CD4-positive, CD25-positive, alpha-beta regulatory T cell (primary cell): ENCODE measurements around the gene TP73. TPM values are rescaled to one million over a fixed set of nuclear protein-coding genes. Genes with fewer than 3 reads are reported as not detected.

ENCODE experiments used
- ATAC-seq, 2 donors: fragments of 150-1000 bp; cut with Tn5 transposase; one replicate each; pipeline ENCODE4 v1.10.0; 2021; ENCODE audit warnings: low read depth in 2 of 2, moderate number of reproducible peaks in 2 of 2, moderate library complexity in 1 of 2
- DNase-seq, 3 donors: peaks; one replicate each; pipeline versions ENCODE4 v3.0.0 to v3.0.0-alpha.2; 2012 to 2022; ENCODE audit warnings: mixed read lengths in 1 of 3
- H3K27ac ChIP-seq: one replicate; pipeline ENCODE4 v1.7.0; 2013; ENCODE audit warnings: mild to moderate bottlenecking, low read length; ENCODE audit not compliant: insufficient read depth, poor library complexity, severe bottlenecking
- H3K27me3 ChIP-seq: one replicate; pipeline ENCODE4 v1.7.0; 2013; ENCODE audit warnings: low read length; ENCODE audit not compliant: control insufficient read depth, insufficient read depth
- H3K36me3 ChIP-seq: one replicate; pipeline ENCODE4 v1.7.0; 2013; ENCODE audit warnings: mild to moderate bottlenecking, low read length, moderate library complexity; ENCODE audit not compliant: control insufficient read depth, insufficient read depth
- H3K4me1 ChIP-seq: 2 replicates; pipeline ENCODE4 v1.7.0; 2013; ENCODE audit warnings: mild to moderate bottlenecking, low read length; ENCODE audit not compliant: insufficient read depth, control insufficient read depth, poor library complexity, severe bottlenecking
- H3K4me3 ChIP-seq: one replicate; pipeline ENCODE4 v1.7.0; 2013; ENCODE audit warnings: low read depth, mild to moderate bottlenecking, low read length, moderate library complexity
- H3K9me3 ChIP-seq, 2 experiments: 1 replicate in 1 of 2; 2 replicates in 1 of 2; pipeline ENCODE4 v1.7.0; 2013; ENCODE audit warnings: low read length in 2 of 2, mild to moderate bottlenecking in 1 of 2, moderate library complexity in 1 of 2; ENCODE audit not compliant: control insufficient read depth in 2 of 2
- H3K27ac Mint-ChIP-seq, 3 donors: one replicate each; pipeline ENCODE4 v1.8.0; 2020 to 2022; ENCODE audit warnings: mild to moderate bottlenecking in 3 of 3, mixed read lengths in 3 of 3, moderate library complexity in 2 of 3
- H3K27me3 Mint-ChIP-seq: one replicate; pipeline ENCODE4 v1.8.0; 2022; ENCODE audit warnings: mild to moderate bottlenecking, mixed read lengths
- H3K36me3 Mint-ChIP-seq: one replicate; pipeline ENCODE4 v1.8.0; 2020; ENCODE audit warnings: mixed read lengths
- H3K4me1 Mint-ChIP-seq, 4 donors: one replicate each; pipeline ENCODE4 v1.8.0; 2020 to 2022; ENCODE audit warnings: mixed read lengths in 4 of 4, mild to moderate bottlenecking in 1 of 4
- H3K4me3 Mint-ChIP-seq, 4 donors: one replicate each; pipeline ENCODE4 v1.8.0; 2020 to 2022; ENCODE audit warnings: mild to moderate bottlenecking in 4 of 4, mixed read lengths in 4 of 4, moderate library complexity in 3 of 4
- H3K9me3 Mint-ChIP-seq, 7 donors: one replicate each; pipeline ENCODE4 v1.8.0; 2020 to 2022; ENCODE audit warnings: mixed read lengths in 7 of 7, mild to moderate bottlenecking in 3 of 7, moderate library complexity in 2 of 7
- polyA plus RNA-seq, 4 donors: library from polyadenylated mRNA; unstranded; fragments of 300-500 nt; fragmentation: Illumina TruSeq; gene quantifications; one replicate each; pipeline ENCODE4 v1.2.3, GENCODE V29; 2021
- total RNA-seq: library from RNA; stranded (reverse); gene quantifications from one replicate; pipeline ENCODE4 v1.2.3, GENCODE V29; 2022

The TP73 gene
- total and polyA plus RNA-seq, 5 donors from 2014 or later: 0.08 to 0.12 TPM; not detected in 3

- no peak overlapping the region for H3K4me3 Mint-ChIP-seq
- Histone ChIP-seq H3K27ac (no peak overlapping the region), H3K9me3 (no peaks in the 10 kb centered on the region), H3K27me3 (no peaks in the 10 kb centered on the region), H3K36me3 (peaks cover 21% of the 10 kb centered on the region), H3K4me1 (peaks cover 7% of the 10 kb centered on the region), H3K4me3 (no peak overlapping the region)
- ATAC-seq (no peak), DNase-seq (no peak)
- H3K36me3 Mint-ChIP-seq: peaks cover 27% of the 10 kb centered on the region
- H3K27ac Mint-ChIP-seq: no peak overlapping the region
- H3K27me3 Mint-ChIP-seq: no peaks in the 10 kb centered on the region
- H3K9me3 Mint-ChIP-seq: no peaks in the 10 kb centered on the region
- H3K4me1 Mint-ChIP-seq: peaks cover 0 to 9% (median 0%) of the 10 kb centered on the region in 4 donors
Observed at GRCh38 chr1:3777647-3778589, 125.6 kb downstream of the TP73 start.

- H3K36me3 ChIP-seq: peaks cover 26% of the 10 kb centered on the region
- ATAC-seq (no peak), DNase-seq (no peak)
- H3K27me3 ChIP-seq: no peaks in the 10 kb centered on the region
- Mint-ChIP-seq H3K9me3 (no peaks in the 10 kb centered on the region), H3K4me3 (no peak overlapping the region), H3K36me3 (peaks cover 27% of the 10 kb centered on the region), H3K27me3 (no peaks in the 10 kb centered on the region), H3K27ac (no peak overlapping the region), H3K4me1 (peaks cover 0 to 5% (median 0%) of the 10 kb centered on the region in 4 donors)
- H3K4me1 ChIP-seq: peaks cover 3% of the 10 kb centered on the region
- no peak overlapping the region for H3K4me3 ChIP-seq
- H3K9me3 ChIP-seq: no peaks in the 10 kb centered on the region
- H3K27ac ChIP-seq: no peak overlapping the region
Observed at GRCh38 chr1:3778590-3779264, 126.4 kb downstream of the TP73 start.

GRCh38 chr1:3779265-3779911 is 127.1 kb downstream of the TP73 start:
- no peak for DNase-seq
- Mint-ChIP-seq H3K27ac (no peak overlapping the region), H3K36me3 (peaks cover 33% of the 10 kb centered on the region)

GRCh38 chr1:3779912-3780416 is 127.6 kb downstream of the TP73 start:
- Histone ChIP-seq H3K27ac (no peak overlapping the region), H3K9me3 (no peaks in the 10 kb centered on the region), H3K4me1 (peaks cover 3% of the 10 kb centered on the region), H3K36me3 (peaks cover 36% of the 10 kb centered on the region), H3K4me3 (no peak overlapping the region), H3K27me3 (no peaks in the 10 kb centered on the region)
- peaks cover 0 to 5% (median 0%) of the 10 kb centered on the region in 4 donors for H3K4me1 Mint-ChIP-seq
- no peak overlapping the region for H3K4me3 Mint-ChIP-seq
- no peak overlapping the region for H3K27ac Mint-ChIP-seq
- peaks cover 35% of the 10 kb centered on the region for H3K36me3 Mint-ChIP-seq
- ATAC-seq (no peak), DNase-seq (no peak)
- no peaks in the 10 kb centered on the region for H3K27me3 Mint-ChIP-seq
- no peaks in the 10 kb centered on the region for H3K9me3 Mint-ChIP-seq

More at GRCh38 chr1:3779265-3779911, 127.1 kb downstream of the TP73 start:
- H3K4me1 ChIP-seq: peaks cover 3% of the 10 kb centered on the region
- no peaks in the 10 kb centered on the region for H3K9me3 ChIP-seq
- no peaks in the 10 kb centered on the region for H3K9me3 Mint-ChIP-seq
- H3K36me3 ChIP-seq: peaks cover 32% of the 10 kb centered on the region
- no peaks in the 10 kb centered on the region for H3K27me3 Mint-ChIP-seq
- no peaks in the 10 kb centered on the region for H3K27me3 ChIP-seq
- no peak overlapping the region for H3K4me3 Mint-ChIP-seq
- H3K4me1 Mint-ChIP-seq: peaks cover 0 to 5% (median 0%) of the 10 kb centered on the region in 4 donors
- ATAC-seq: no peak
- no peak overlapping the region for H3K27ac ChIP-seq
- no peak overlapping the region for H3K4me3 ChIP-seq

GRCh38 chr1:3780901-3781300 is 128.6 kb downstream of the TP73 start:
- Mint-ChIP-seq H3K27ac (no peak overlapping the region), H3K4me3 (no peak overlapping the region), H3K9me3 (no peaks in the 10 kb centered on the region), H3K36me3 (peaks cover 41% of the 10 kb centered on the region), H3K4me1 (peaks cover 0 to under 1% (median 0%) of the 10 kb centered on the region in 4 donors), H3K27me3 (no peaks in the 10 kb centered on the region)
- Histone ChIP-seq H3K36me3 (peaks cover 42% of the 10 kb centered on the region), H3K9me3 (no peaks in the 10 kb centered on the region), H3K27me3 (no peaks in the 10 kb centered on the region), H3K27ac (no peak overlapping the region), H3K4me1 (peaks cover under 1% of the 10 kb centered on the region), H3K4me3 (no peak overlapping the region)
- ATAC-seq (no peak), DNase-seq (no peak)

GRCh38 chr1:3783651-3784474 is 131.5 kb downstream of the TP73 start:
- Mint-ChIP-seq H3K9me3 (no peaks in the 10 kb centered on the region), H3K27ac (no peak overlapping the region), H3K36me3 (peaks cover 41% of the 10 kb centered on the region), H3K4me3 (no peak overlapping the region), H3K4me1 (peaks cover 0 to 6% (median 3%) of the 10 kb centered on the region in 4 donors), H3K27me3 (no peaks in the 10 kb centered on the region)
- no peaks in the 10 kb centered on the region for H3K27me3 ChIP-seq
- no peak overlapping the region for H3K4me3 ChIP-seq
- H3K4me1 ChIP-seq: peaks cover 6% of the 10 kb centered on the region
- no peak overlapping the region for H3K27ac ChIP-seq
- ATAC-seq (no peak), DNase-seq (no peak)
- H3K9me3 ChIP-seq: no peaks in the 10 kb centered on the region
- peaks cover 55% of the 10 kb centered on the region for H3K36me3 ChIP-seq

- Mint-ChIP-seq H3K27me3 (no peaks in the 10 kb centered on the region), H3K4me3 (peak overlapping the region in 1 of 4 donors; percentile 7), H3K9me3 (no peaks in the 10 kb centered on the region), H3K36me3 (peaks cover 35% of the 10 kb centered on the region), H3K27ac (no peak overlapping the region), H3K4me1 (peaks cover 0 to 12% (median 3%) of the 10 kb centered on the region in 4 donors)
- Histone ChIP-seq H3K4me1 (peaks cover 6% of the 10 kb centered on the region), H3K9me3 (no peaks in the 10 kb centered on the region), H3K27me3 (no peaks in the 10 kb centered on the region), H3K4me3 (no peak overlapping the region), H3K27ac (no peak overlapping the region), H3K36me3 (peaks cover 56% of the 10 kb centered on the region)
- no peak for ATAC-seq
- DNase-seq: no peak
Observed at GRCh38 chr1:3785045-3785444, 132.7 kb downstream of the TP73 start.
